Psoas muscle (tissue), 8 donors: ENCODE measurements around the gene KDM4C. TPM values are rescaled to one million over a fixed set of nuclear protein-coding genes. Genes with fewer than 3 reads are reported as not detected.

Experiments used
- ATAC-seq, 4 donors: fragments of 200-7000 bp; cut with Tn5 transposase; one replicate each; pipeline ENCODE4 v1.9.1; 2020; ENCODE audit warnings: moderate library complexity in 3 of 4, mild to moderate bottlenecking in 2 of 4
- DNase-seq, 2 donors: peaks; one replicate each; pipeline ENCODE4 v3.0.0-alpha.2; 2020
- H3K27ac ChIP-seq: fragments of 200-600 bp; one replicate; pipeline ENCODE4 v1.8.0; 2022
- H3K27me3 ChIP-seq, 3 donors: fragments of 200-600 bp in 1 of 3; one replicate each; pipeline versions ENCODE4 v1.6.1 to v1.8.0; 2013 to 2022; ENCODE audit warnings: low read length in 2 of 3, mild to moderate bottlenecking in 2 of 3, moderate library complexity in 1 of 3; ENCODE audit not compliant: insufficient read depth in 3 of 3
- H3K36me3 ChIP-seq, 2 donors: fragments of 200-600 bp in 1 of 2; one replicate each; pipeline versions ENCODE4 v1.6.1 to v1.8.0; 2013 to 2022; ENCODE audit warnings: low read depth in 1 of 2, mild to moderate bottlenecking in 1 of 2, moderate library complexity in 1 of 2; ENCODE audit not compliant: insufficient read depth in 1 of 2
- H3K4me1 ChIP-seq: fragments of 200-600 bp; one replicate; pipeline ENCODE4 v1.8.0; 2022
- H3K4me3 ChIP-seq: fragments of 200-600 bp; one replicate; pipeline ENCODE4 v1.8.0; 2022; ENCODE audit warnings: mild to moderate bottlenecking
- H3K9me3 ChIP-seq: fragments of 200-600 bp; one replicate; pipeline ENCODE4 v1.8.0; 2022
- CTCF ChIP-seq: fragments of 200-600 bp; IDR thresholded peaks from one replicate; pipeline ENCODE4 v1.8.0; 2022; ENCODE audit warnings: antibody characterized with exemption
- WGBS, 3 donors: extraction: QIAGEN DNeasy Blood & Tissue Kit; methylation state at CpG; one replicate each; pipeline versions ENCODE4 v1.1.6 to v1.1.7; 2013; 5-methylcytosine and 5-hydroxymethylcytosine counted together
- intact Hi-C, 2 donors: fragments of 100-400 bp; cut with DNase I; formaldehyde crosslinking; loops; one replicate each; pipeline versions ENCODE4 v1.11.0 to v1.14.2; 2022
- polyA plus RNA-seq, 3 donors: library from polyadenylated mRNA; stranded (reverse); fragments of 200-250 nt; gene quantifications; one replicate each; pipeline ENCODE4 v1.2.3, GENCODE V29; 2013
- total RNA-seq, 4 donors: library from RNA; stranded (reverse); fragmentation: NEBNext Ultra II Directional in 2 of 4; extraction: Animal tissue kit (Norgen Biotek cat#: 25700) in 2 of 4; gene quantifications; one replicate each; pipeline versions ENCODE4 v1.2.1 to v1.2.4, GENCODE V29; 2021 to 2023
- donor health status: healthy with polysubstance abuse.
- donor health status: DM: no; HTN: no; CAD: no; lungs with moderate emphysema.
- donor health status: Bipolar disorder and iron deficiency.
- donor health status: healthy.
- donor health status: DM: yes; HTN: yes; CAD: no.
- donor health status: DM: no; HTN: no; CAD: no.
- donor health status: DM: no; HTN: no; CAD: no.
- donor health status: DM: yes; HTN: yes; CAD: no.

Gene KDM4C
- total and polyA plus RNA-seq, 7 donors: 2.7 to 13.0 (median 10.1) TPM

DNA sequence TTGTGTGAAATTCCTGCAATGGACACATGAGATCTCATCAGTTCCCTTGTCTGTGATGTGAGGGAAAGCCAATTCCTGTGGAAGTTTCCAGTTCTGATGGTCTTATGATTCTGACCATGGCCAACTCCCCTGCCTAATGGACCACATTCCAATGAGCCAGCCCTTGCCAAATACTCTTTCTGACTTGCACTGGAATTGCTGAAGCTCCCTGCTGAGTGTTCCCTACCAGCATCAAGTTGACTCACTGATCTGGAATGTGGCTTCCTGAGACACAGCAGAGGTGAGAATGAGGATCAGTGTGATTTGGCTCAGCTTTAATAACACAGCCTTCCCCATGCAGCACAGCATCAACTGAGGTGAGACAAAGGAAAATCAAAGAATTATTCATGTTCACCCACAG lies 427.8 kb downstream of the KDM4C start:
- ATAC-seq: peak in 1 of 4 donors; percentile 27
- Histone ChIP-seq H3K9me3 (peaks cover 2% of the 10 kb centered on the region), H3K4me1 (no peaks in the 10 kb centered on the region), H3K4me3 (no peak overlapping the region), H3K27me3 (no peaks in the 10 kb centered on the region), H3K27ac (no peak overlapping the region), H3K36me3 (no peaks in the 10 kb centered on the region)
- TF ChIP-seq CTCF: no peak
- DNase-seq: no peak
- intact Hi-C loops: loop anchor here in 1 of 2 donors (5.0 kb wide), 1 partner anchor 42 kb away; no protein-coding TSS in a partner anchor

GRCh38 chr9:7186175-7186574 lies 428.4 kb downstream of the KDM4C start:
- intact Hi-C loops: loop anchor here in 1 of 2 donors (5.0 kb wide), 1 partner anchor 41 kb away; no protein-coding TSS in a partner anchor
- ATAC-seq: no peak
- DNase-seq: no peak
- 29 to 57% (median 36%) methylated on average over 1 of the region's 1 CpG for WGBS, 3 donors
- Histone ChIP-seq H3K36me3 (no peaks in the 10 kb centered on the region), H3K27me3 (no peaks in the 10 kb centered on the region), H3K4me3 (no peak overlapping the region), H3K27ac (no peak overlapping the region), H3K4me1 (no peaks in the 10 kb centered on the region), H3K9me3 (peaks cover 4% of the 10 kb centered on the region)
- TF ChIP-seq CTCF: peak; percentile 29

- peaks cover 4% of the 10 kb centered on the region for H3K9me3 ChIP-seq
- no peak for TF ChIP-seq CTCF
- no peak for ATAC-seq
- no peaks in the 10 kb centered on the region for H3K36me3 ChIP-seq
- no peak for DNase-seq
- H3K4me3 ChIP-seq: no peak overlapping the region
- no peaks in the 10 kb centered on the region for H3K27me3 ChIP-seq
- H3K27ac ChIP-seq: no peak overlapping the region
- WGBS, 3 donors: 43 to 70% (median 49%) methylated on average over 4 of the region's 4 CpGs
- intact Hi-C loops: no loop called here
- no peaks in the 10 kb centered on the region for H3K4me1 ChIP-seq
Observed at GRCh38 chr9:7192266-7192665, 434.5 kb downstream of the KDM4C start.

DNA sequence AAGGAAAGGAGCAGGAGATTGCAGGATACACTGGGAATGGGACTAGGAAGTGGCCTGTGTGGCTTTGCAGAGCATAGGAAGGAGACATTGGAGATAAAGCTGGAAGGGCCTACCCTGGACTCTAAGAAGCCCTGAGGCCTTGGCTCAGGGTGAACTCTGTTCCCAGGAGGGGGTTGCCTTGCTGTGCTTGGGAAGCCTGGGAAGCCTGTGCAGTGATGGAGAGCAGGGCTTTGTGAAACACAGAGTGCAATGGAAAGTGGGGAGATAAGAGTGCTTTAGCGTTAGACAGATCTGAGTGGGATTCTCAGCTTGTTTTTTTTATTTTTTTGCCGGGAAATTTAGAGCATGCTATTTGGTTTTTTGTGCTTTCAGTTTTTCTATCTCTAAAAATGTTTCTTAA lies 437.8 kb downstream of the KDM4C start:
- Histone ChIP-seq H3K36me3 (no peaks in the 10 kb centered on the region), H3K27me3 (no peaks in the 10 kb centered on the region), H3K4me3 (no peak overlapping the region), H3K9me3 (peaks cover 2% of the 10 kb centered on the region), H3K27ac (no peak overlapping the region), H3K4me1 (no peaks in the 10 kb centered on the region)
- no peak for TF ChIP-seq CTCF
- DNase-seq (no peak), ATAC-seq (no peak)
- intact Hi-C loops: no loop called here
- WGBS, 3 donors: 66 to 89% (median 84%) methylated on average over 2 of the region's 2 CpGs

DNA sequence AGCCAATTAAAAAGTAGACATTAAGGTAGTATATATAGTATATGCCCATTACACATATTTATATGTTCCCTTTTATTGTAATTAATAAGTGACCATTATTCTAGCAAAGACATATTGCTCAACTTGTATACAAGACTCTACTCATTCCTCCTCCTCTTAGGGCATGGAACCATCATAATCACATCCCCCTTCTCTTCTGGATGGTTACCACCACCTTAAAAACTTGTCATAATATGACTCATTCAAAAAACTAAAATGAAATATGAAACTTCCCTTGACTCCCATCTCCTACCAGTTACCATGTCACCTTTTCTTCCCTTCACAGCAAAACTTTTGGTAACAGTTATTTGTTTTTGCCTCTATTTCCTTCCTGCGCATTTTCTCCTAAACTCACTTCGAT lies 438.7 kb downstream of the KDM4C start:
- no peak for TF ChIP-seq CTCF
- DNase-seq: no peak
- Histone ChIP-seq H3K9me3 (no peaks in the 10 kb centered on the region), H3K4me3 (no peak overlapping the region), H3K27ac (no peak overlapping the region), H3K27me3 (no peaks in the 10 kb centered on the region), H3K36me3 (no peaks in the 10 kb centered on the region), H3K4me1 (no peaks in the 10 kb centered on the region)
- WGBS, 3 donors: 72 to 90% (median 82%) methylated on average over 2 of the region's 2 CpGs
- intact Hi-C loops: no loop called here
- ATAC-seq: no peak
